WTC11 (cell line): ENCODE results near the gene DRD1. TPM values are rescaled to one million over a fixed set of nuclear protein-coding genes. Genes with fewer than 3 reads are reported as not detected.

Source experiments
- ATAC-seq: fragments of 200-7000 bp; cut with Tn5 transposase; 2 replicates; pipeline ENCODE4 v1.10.0; 2021; ENCODE audit warnings: mild to moderate bottlenecking, moderate library complexity
- CTCF ChIA-PET: fragments of 300-600 bp; sonication (Branson Sonifier 250); formaldehyde crosslinking; loops from one replicate; lab custom pipeline; 2021; ENCODE audit warnings: antibody characterized with exemption; lab: Charles Lee
- POLR2A ChIA-PET: fragments of 350-600 bp; sonication (Branson Sonifier 250); formaldehyde crosslinking; loops from one replicate; lab custom pipeline; 2021; ENCODE audit warnings: antibody characterized with exemption; lab: Charles Lee
- DNase-seq: peaks from one replicate; pipeline ENCODE4 v3.0.0; 2021; ENCODE audit warnings: low spot score
- H3K27ac Mint-ChIP-seq: 2 replicates; pipeline ENCODE4 v1.8.0; 2021; ENCODE audit warnings: mixed read lengths
- H3K27me3 Mint-ChIP-seq: 2 replicates; pipeline ENCODE4 v1.8.0; 2021; ENCODE audit warnings: low read depth, mild to moderate bottlenecking, moderate library complexity, mixed read lengths
- H3K36me3 Mint-ChIP-seq: 2 replicates; pipeline ENCODE4 v1.8.0; 2021; ENCODE audit warnings: mixed read lengths
- H3K4me1 Mint-ChIP-seq: 2 replicates; pipeline ENCODE4 v1.8.0; 2022; ENCODE audit warnings: mixed read lengths
- H3K4me3 Mint-ChIP-seq: 2 replicates; pipeline ENCODE4 v1.8.0; 2021; ENCODE audit warnings: mild to moderate bottlenecking, moderate library complexity, mixed read lengths
- H3K9me3 Mint-ChIP-seq: 2 replicates; pipeline ENCODE4 v1.8.0; 2021; ENCODE audit warnings: mixed read lengths
- CBFB ChIP-seq: sonication (generic); formaldehyde crosslinking; IDR thresholded peaks from 2 replicates; pipeline ENCODE4 v1.8.1; 2022; ENCODE audit warnings: mild to moderate bottlenecking, low read depth, missing genetic modification reagents
- ETV6 ChIP-seq: sonication (generic); formaldehyde crosslinking; IDR thresholded peaks from 2 replicates; pipeline ENCODE4 v1.8.1; 2022; ENCODE audit warnings: mild to moderate bottlenecking, missing genetic modification reagents
- FOXJ3 ChIP-seq: sonication (generic); formaldehyde crosslinking; IDR thresholded peaks from 2 replicates; pipeline ENCODE4 v1.9.0; 2021; ENCODE audit warnings: missing genetic modification reagents, mild to moderate bottlenecking, borderline replicate concordance
- GABPB1 ChIP-seq: sonication (generic); formaldehyde crosslinking; IDR thresholded peaks from 2 replicates; pipeline ENCODE4 v1.8.1; 2023; ENCODE audit warnings: mild to moderate bottlenecking, missing genetic modification reagents
- HMGA2 ChIP-seq: fragments of 250-450 bp; sonication (Bioruptor Pico); IDR thresholded peaks from 2 replicates; pipeline ENCODE4 v1.4.0; 2021; ENCODE audit warnings: mild to moderate bottlenecking, moderate library complexity
- JAZF1 ChIP-seq: fragments of 250-450 bp; sonication (Bioruptor Pico); IDR thresholded peaks from 2 replicates; pipeline ENCODE4 v1.9.0; 2021; ENCODE audit warnings: moderate library complexity, mild to moderate bottlenecking, inconsistent platforms
- NR2C2 ChIP-seq: sonication (generic); formaldehyde crosslinking; IDR thresholded peaks from 2 replicates; pipeline ENCODE4 v1.8.0; 2022; ENCODE audit warnings: mild to moderate bottlenecking, missing genetic modification reagents
- OVOL2 ChIP-seq: fragments of 250-450 bp; sonication (Bioruptor Pico); IDR thresholded peaks from 2 replicates; pipeline ENCODE4 v1.9.0; 2021; ENCODE audit warnings: mild to moderate bottlenecking, borderline replicate concordance
- RORB ChIP-seq: fragments of 250-450 bp; sonication (Bioruptor Pico); IDR thresholded peaks from 2 replicates; pipeline ENCODE4 v1.9.0; 2021; ENCODE audit warnings: mild to moderate bottlenecking
- ZNF138 ChIP-seq: sonication (generic); formaldehyde crosslinking; conservative IDR thresholded peaks from 2 replicates; pipeline ENCODE4 v1.8.1; 2022; ENCODE audit warnings: mild to moderate bottlenecking, moderate library complexity, missing genetic modification reagents
- ZNF219 ChIP-seq: sonication (generic); formaldehyde crosslinking; IDR thresholded peaks from 2 replicates; pipeline ENCODE4 v1.8.0; 2023; ENCODE audit warnings: missing genetic modification reagents, mild to moderate bottlenecking, borderline replicate concordance
- ZNF263 ChIP-seq: sonication (generic); formaldehyde crosslinking; IDR thresholded peaks from 2 replicates; pipeline ENCODE4 v1.8.1; 2022; ENCODE audit warnings: low read depth, mild to moderate bottlenecking, moderate library complexity, missing genetic modification reagents
- total RNA-seq: library from RNA; stranded (reverse); gene quantifications from 3 replicates; pipeline ENCODE4 v1.2.3, GENCODE V29; 2021
- TF ChIP-seq, protein P1 (sequence below): sonication (generic); formaldehyde crosslinking; IDR thresholded peaks from 2 replicates; pipeline ENCODE4 v1.8.1; 2022; ENCODE audit warnings: low read depth, missing genetic modification reagents, borderline replicate concordance
- TF ChIP-seq, protein P2 (sequence below): fragments of 250-450 bp; sonication (Bioruptor Pico); IDR thresholded peaks from 2 replicates; pipeline ENCODE4 v1.9.0; 2021; ENCODE audit warnings: mild to moderate bottlenecking
- TF ChIP-seq, protein P3 (sequence below): sonication (generic); formaldehyde crosslinking; IDR thresholded peaks from 2 replicates; pipeline ENCODE4 v1.8.0; 2022; ENCODE audit warnings: missing genetic modification reagents
- TF ChIP-seq, protein P4 (sequence below): sonication (generic); formaldehyde crosslinking; IDR thresholded peaks from 2 replicates; pipeline ENCODE4 v1.8.1; 2023; ENCODE audit warnings: mild to moderate bottlenecking, missing genetic modification reagents, moderate library complexity
- TF ChIP-seq, protein P5 (sequence below): fragments of 250-450 bp; sonication (Bioruptor Pico); IDR thresholded peaks from 2 replicates; pipeline ENCODE4 v2.1.2; 2022; ENCODE audit warnings: mild to moderate bottlenecking, moderate library complexity

The DRD1 gene
- total RNA-seq, 1 experiment from 2014 or later = 0.07 TPM

DNA sequence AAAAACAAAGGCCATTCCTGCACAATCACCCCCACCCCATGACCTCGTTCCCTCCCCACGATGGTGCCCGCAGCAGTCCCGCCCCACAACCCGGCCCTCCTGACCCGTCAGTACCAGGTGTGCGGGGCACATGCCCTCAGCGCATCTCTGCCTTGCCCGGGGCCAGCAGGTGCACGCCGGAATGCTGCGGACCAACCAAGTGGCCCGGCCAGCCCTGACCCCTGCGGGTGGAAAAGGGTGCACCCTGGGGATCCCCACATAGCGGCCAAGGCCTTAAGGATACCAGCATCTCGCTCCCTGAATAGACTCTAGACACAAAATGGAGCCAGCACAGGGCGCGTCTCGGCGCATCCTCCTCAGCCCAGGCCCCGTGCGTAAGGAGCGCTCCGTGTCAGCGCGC is 40.3 kb upstream of the DRD1 start (continued):
- TF ChIP-seq RORB (CRISPR knock-in tag) = no peak
- TF ChIP-seq ZNF138 (CRISPR knock-in tag) = no peak
- no peak for TF ChIP-seq CBFB (CRISPR knock-in tag)
- TF ChIP-seq, protein P1, sequence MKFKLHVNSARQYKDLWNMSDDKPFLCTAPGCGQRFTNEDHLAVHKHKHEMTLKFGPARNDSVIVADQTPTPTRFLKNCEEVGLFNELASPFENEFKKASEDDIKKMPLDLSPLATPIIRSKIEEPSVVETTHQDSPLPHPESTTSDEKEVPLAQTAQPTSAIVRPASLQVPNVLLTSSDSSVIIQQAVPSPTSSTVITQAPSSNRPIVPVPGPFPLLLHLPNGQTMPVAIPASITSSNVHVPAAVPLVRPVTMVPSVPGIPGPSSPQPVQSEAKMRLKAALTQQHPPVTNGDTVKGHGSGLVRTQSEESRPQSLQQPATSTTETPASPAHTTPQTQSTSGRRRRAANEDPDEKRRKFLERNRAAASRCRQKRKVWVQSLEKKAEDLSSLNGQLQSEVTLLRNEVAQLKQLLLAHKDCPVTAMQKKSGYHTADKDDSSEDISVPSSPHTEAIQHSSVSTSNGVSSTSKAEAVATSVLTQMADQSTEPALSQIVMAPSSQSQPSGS (CRISPR knock-in tag) = no peak

DNA sequence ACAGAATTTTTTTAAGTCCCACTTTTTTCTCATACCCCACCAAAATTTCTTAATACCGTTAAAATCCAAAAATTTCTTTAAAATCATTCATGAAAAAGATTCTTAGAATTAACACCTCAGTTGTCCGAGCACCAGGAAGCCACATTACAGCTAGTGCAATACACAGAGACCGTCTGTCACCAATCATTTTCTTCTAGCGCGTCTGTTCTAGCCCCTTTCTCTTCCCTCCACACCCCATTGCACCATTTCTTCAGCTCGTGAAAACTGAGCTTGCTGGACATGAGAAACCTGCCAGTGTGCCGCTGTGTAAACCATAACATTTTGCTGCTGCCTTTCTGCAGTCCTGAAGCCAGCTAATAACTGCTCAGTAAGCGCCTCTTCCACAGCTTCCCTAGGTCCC is 39.4 kb upstream of the DRD1 start:
- no peak overlapping the region for H3K27ac Mint-ChIP-seq
- CTCF ChIA-PET = interaction anchor here (1.0 kb wide), 1 partner anchor 50 kb away, joined by 4 read pairs; no protein-coding TSS in a partner anchor
- no peak overlapping the region for H3K4me3 Mint-ChIP-seq
- peaks cover 47% of the 10 kb centered on the region for H3K36me3 Mint-ChIP-seq
- H3K9me3 Mint-ChIP-seq = no peaks in the 10 kb centered on the region
- POLR2A ChIA-PET = no interaction called here
- H3K4me1 Mint-ChIP-seq = peaks cover 31% of the 10 kb centered on the region
- ATAC-seq = no peak
- TF ChIP-seq, protein P2, sequence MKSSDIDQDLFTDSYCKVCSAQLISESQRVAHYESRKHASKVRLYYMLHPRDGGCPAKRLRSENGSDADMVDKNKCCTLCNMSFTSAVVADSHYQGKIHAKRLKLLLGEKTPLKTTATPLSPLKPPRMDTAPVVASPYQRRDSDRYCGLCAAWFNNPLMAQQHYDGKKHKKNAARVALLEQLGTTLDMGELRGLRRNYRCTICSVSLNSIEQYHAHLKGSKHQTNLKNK (CRISPR knock-in tag) = no peak
- TF ChIP-seq, protein P3, sequence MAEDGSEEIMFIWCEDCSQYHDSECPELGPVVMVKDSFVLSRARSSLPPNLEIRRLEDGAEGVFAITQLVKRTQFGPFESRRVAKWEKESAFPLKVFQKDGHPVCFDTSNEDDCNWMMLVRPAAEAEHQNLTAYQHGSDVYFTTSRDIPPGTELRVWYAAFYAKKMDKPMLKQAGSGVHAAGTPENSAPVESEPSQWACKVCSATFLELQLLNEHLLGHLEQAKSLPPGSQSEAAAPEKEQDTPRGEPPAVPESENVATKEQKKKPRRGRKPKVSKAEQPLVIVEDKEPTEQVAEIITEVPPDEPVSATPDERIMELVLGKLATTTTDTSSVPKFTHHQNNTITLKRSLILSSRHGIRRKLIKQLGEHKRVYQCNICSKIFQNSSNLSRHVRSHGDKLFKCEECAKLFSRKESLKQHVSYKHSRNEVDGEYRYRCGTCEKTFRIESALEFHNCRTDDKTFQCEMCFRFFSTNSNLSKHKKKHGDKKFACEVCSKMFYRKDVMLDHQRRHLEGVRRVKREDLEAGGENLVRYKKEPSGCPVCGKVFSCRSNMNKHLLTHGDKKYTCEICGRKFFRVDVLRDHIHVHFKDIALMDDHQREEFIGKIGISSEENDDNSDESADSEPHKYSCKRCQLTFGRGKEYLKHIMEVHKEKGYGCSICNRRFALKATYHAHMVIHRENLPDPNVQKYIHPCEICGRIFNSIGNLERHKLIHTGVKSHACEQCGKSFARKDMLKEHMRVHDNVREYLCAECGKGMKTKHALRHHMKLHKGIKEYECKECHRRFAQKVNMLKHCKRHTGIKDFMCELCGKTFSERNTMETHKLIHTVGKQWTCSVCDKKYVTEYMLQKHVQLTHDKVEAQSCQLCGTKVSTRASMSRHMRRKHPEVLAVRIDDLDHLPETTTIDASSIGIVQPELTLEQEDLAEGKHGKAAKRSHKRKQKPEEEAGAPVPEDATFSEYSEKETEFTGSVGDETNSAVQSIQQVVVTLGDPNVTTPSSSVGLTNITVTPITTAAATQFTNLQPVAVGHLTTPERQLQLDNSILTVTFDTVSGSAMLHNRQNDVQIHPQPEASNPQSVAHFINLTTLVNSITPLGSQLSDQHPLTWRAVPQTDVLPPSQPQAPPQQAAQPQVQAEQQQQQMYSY = no peak
- TF ChIP-seq ETV6 (CRISPR knock-in tag) (no peak), HMGA2 (CRISPR knock-in tag) (no peak), JAZF1 (no peak), ZNF263 (CRISPR knock-in tag) (no peak), FOXJ3 (CRISPR knock-in tag) (no peak), ZNF219 (CRISPR knock-in tag) (no peak), GABPB1 (no peak), NR2C2 (CRISPR knock-in tag) (no peak), OVOL2 (no peak)
- TF ChIP-seq, protein P4, sequence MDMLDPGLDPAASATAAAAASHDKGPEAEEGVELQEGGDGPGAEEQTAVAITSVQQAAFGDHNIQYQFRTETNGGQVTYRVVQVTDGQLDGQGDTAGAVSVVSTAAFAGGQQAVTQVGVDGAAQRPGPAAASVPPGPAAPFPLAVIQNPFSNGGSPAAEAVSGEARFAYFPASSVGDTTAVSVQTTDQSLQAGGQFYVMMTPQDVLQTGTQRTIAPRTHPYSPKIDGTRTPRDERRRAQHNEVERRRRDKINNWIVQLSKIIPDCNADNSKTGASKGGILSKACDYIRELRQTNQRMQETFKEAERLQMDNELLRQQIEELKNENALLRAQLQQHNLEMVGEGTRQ (CRISPR knock-in tag) = no peak
- TF ChIP-seq, protein P5, sequence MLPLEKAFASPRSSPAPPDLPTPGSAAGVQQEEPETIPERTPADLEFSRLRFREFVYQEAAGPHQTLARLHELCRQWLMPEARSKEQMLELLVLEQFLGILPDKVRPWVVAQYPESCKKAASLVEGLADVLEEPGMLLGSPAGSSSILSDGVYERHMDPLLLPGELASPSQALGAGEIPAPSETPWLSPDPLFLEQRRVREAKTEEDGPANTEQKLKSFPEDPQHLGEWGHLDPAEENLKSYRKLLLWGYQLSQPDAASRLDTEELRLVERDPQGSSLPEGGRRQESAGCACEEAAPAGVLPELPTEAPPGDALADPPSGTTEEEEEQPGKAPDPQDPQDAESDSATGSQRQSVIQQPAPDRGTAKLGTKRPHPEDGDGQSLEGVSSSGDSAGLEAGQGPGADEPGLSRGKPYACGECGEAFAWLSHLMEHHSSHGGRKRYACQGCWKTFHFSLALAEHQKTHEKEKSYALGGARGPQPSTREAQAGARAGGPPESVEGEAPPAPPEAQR (CRISPR knock-in tag) = no peak
- H3K27me3 Mint-ChIP-seq = no peaks in the 10 kb centered on the region
- DNase-seq = no peak
